HEK293 (cell line): ENCODE results near the gene CDCA3.

ENCODE experiments used
- ZBTB21 ChIP-seq: fragments of 450-650 bp; formaldehyde crosslinking; IDR thresholded peaks from 2 replicates; pipeline ENCODE4 v1.5.1; 2017; ENCODE audit warnings: missing biosample characterization, missing genetic modification characterization
- ZBTB7A ChIP-seq: fragments of 450-650 bp; formaldehyde crosslinking; IDR thresholded peaks from 2 replicates; pipeline ENCODE4 v1.5.1; 2016; ENCODE audit warnings: low read depth, missing biosample characterization, missing genetic modification characterization
- ZNF621 ChIP-seq: fragments of 450-650 bp; formaldehyde crosslinking; IDR thresholded peaks from 2 replicates; pipeline ENCODE4 v1.5.1; 2017; ENCODE audit warnings: missing biosample characterization, missing genetic modification characterization
- TF ChIP-seq, protein P1 (sequence below): fragments of 450-650 bp; formaldehyde crosslinking; IDR thresholded peaks from 2 replicates; pipeline ENCODE4 v1.5.1; 2016; ENCODE audit warnings: missing biosample characterization, missing genetic modification characterization
- TF ChIP-seq, protein P2 (sequence below): fragments of 450-650 bp; formaldehyde crosslinking; IDR thresholded peaks from 2 replicates; pipeline ENCODE4 v1.5.1; 2016; ENCODE audit warnings: missing biosample characterization, missing genetic modification characterization
- TF ChIP-seq, protein P3 (sequence below): fragments of 450-650 bp; formaldehyde crosslinking; IDR thresholded peaks from 2 replicates; pipeline ENCODE4 v1.5.1; 2016; ENCODE audit warnings: missing biosample characterization, missing genetic modification characterization

DNA sequence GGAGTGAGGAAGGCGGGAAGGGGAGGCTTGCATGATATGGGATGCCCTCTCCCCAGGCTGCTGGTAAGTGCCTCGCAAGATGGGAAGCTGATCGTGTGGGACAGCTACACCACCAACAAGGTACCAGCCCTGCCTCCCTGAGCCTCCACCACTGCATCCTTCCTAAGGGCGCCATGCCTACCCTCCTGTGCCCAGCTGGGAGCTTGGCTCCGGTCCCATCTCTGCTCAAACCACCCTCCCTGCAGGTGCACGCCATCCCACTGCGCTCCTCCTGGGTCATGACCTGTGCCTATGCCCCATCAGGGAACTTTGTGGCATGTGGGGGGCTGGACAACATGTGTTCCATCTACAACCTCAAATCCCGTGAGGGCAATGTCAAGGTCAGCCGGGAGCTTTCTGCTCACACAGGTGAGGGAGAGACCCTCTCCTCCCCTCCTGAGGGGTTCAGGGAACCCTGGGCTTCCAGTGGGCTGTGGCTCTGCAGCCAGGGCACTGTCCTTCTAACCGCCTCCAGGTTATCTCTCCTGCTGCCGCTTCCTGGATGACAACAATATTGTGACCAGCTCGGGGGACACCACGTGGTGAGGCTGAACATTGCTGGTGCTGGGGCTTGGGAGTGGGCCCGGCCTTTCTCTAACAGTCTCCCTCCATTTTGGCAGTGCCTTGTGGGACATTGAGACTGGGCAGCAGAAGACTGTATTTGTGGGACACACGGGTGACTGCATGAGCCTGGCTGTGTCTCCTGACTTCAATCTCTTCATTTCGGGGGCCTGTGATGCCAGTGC lies 7.8 kb downstream of the CDCA3 start:
- TF ChIP-seq, protein P1, sequence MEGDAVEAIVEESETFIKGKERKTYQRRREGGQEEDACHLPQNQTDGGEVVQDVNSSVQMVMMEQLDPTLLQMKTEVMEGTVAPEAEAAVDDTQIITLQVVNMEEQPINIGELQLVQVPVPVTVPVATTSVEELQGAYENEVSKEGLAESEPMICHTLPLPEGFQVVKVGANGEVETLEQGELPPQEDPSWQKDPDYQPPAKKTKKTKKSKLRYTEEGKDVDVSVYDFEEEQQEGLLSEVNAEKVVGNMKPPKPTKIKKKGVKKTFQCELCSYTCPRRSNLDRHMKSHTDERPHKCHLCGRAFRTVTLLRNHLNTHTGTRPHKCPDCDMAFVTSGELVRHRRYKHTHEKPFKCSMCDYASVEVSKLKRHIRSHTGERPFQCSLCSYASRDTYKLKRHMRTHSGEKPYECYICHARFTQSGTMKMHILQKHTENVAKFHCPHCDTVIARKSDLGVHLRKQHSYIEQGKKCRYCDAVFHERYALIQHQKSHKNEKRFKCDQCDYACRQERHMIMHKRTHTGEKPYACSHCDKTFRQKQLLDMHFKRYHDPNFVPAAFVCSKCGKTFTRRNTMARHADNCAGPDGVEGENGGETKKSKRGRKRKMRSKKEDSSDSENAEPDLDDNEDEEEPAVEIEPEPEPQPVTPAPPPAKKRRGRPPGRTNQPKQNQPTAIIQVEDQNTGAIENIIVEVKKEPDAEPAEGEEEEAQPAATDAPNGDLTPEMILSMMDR (tag by site-specific recombination) = no peak
- TF ChIP-seq, protein P2, sequence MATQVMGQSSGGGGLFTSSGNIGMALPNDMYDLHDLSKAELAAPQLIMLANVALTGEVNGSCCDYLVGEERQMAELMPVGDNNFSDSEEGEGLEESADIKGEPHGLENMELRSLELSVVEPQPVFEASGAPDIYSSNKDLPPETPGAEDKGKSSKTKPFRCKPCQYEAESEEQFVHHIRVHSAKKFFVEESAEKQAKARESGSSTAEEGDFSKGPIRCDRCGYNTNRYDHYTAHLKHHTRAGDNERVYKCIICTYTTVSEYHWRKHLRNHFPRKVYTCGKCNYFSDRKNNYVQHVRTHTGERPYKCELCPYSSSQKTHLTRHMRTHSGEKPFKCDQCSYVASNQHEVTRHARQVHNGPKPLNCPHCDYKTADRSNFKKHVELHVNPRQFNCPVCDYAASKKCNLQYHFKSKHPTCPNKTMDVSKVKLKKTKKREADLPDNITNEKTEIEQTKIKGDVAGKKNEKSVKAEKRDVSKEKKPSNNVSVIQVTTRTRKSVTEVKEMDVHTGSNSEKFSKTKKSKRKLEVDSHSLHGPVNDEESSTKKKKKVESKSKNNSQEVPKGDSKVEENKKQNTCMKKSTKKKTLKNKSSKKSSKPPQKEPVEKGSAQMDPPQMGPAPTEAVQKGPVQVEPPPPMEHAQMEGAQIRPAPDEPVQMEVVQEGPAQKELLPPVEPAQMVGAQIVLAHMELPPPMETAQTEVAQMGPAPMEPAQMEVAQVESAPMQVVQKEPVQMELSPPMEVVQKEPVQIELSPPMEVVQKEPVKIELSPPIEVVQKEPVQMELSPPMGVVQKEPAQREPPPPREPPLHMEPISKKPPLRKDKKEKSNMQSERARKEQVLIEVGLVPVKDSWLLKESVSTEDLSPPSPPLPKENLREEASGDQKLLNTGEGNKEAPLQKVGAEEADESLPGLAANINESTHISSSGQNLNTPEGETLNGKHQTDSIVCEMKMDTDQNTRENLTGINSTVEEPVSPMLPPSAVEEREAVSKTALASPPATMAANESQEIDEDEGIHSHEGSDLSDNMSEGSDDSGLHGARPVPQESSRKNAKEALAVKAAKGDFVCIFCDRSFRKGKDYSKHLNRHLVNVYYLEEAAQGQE = no peak
- TF ChIP-seq ZBTB21 (tag by site-specific recombination) (no peak), ZBTB7A (tag by site-specific recombination) (no peak), ZNF621 (tag by site-specific recombination) (no peak)
- TF ChIP-seq, protein P3, sequence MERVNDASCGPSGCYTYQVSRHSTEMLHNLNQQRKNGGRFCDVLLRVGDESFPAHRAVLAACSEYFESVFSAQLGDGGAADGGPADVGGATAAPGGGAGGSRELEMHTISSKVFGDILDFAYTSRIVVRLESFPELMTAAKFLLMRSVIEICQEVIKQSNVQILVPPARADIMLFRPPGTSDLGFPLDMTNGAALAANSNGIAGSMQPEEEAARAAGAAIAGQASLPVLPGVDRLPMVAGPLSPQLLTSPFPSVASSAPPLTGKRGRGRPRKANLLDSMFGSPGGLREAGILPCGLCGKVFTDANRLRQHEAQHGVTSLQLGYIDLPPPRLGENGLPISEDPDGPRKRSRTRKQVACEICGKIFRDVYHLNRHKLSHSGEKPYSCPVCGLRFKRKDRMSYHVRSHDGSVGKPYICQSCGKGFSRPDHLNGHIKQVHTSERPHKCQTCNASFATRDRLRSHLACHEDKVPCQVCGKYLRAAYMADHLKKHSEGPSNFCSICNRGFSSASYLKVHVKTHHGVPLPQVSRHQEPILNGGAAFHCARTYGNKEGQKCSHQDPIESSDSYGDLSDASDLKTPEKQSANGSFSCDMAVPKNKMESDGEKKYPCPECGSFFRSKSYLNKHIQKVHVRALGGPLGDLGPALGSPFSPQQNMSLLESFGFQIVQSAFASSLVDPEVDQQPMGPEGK (tag by site-specific recombination) = no peak
